ENCODE results near the gene SMCO2.

Gene SMCO2

DNA sequence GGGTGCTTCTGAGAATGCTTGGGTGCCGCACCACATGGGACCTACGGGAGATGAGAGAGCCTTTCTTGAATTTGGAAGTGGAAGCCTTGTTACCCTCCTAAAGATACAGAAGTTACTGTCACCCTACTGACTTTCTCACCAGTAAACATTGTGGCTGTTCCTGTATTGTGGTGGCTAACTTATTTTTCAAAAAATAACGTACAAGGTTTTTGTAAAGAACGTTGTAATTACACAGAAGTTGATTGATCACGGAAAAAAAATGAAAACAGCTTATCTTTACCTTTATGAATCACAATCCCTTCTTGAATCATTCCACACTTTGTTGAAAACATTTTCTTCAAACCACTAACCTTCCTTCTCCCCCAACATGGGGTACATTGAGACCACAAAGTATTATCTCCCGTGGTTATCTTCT, 55.5 kb downstream of the SMCO2 start:
- no peak for ATAC-seq

DNA sequence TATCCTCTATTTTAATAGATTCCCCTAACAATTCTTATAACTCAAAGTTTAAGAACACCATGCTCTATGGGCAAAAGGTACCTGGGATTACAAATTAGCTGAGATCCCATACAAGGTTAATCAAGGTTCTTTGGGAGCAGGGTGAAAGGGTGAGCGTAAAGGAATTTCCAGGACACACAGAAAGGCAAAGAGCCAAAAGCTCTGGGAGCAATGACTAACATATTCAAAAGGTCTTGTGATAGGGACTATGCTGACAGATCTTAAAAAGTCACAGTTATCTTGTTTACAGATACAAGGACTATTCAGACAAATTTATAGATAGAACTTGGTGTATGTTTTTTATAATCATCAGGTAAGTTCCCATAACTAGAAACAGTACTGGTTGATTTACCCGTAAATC, 58.0 kb downstream of the SMCO2 start:
- no peak for ATAC-seq

DNA sequence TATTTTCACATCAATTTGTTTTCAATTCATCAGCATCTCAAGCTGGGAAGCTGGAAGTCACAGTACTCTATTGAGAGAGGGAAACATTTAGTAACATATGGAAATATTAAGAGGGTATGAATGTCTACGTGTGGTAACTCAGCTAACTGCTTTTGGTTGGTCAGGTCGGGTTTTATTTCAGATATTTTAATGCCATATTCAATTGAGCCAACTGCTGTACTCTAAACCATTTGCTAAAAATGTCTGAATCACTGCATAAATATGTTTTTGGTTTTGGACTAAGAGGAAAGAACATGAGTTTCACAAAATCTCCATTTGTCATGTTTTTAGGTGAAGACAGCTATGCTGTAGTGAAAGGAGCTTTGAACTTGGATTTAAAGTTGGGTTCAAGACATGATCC, 58.6 kb downstream of the SMCO2 start:
- no peak for ATAC-seq

GRCh38 chr12:27505761-27506160, 59.2 kb downstream of the SMCO2 start:
- no peak for ATAC-seq

GRCh38 chr12:27506645-27507189, 60.2 kb downstream of the SMCO2 start:
- no peak for ATAC-seq

DNA sequence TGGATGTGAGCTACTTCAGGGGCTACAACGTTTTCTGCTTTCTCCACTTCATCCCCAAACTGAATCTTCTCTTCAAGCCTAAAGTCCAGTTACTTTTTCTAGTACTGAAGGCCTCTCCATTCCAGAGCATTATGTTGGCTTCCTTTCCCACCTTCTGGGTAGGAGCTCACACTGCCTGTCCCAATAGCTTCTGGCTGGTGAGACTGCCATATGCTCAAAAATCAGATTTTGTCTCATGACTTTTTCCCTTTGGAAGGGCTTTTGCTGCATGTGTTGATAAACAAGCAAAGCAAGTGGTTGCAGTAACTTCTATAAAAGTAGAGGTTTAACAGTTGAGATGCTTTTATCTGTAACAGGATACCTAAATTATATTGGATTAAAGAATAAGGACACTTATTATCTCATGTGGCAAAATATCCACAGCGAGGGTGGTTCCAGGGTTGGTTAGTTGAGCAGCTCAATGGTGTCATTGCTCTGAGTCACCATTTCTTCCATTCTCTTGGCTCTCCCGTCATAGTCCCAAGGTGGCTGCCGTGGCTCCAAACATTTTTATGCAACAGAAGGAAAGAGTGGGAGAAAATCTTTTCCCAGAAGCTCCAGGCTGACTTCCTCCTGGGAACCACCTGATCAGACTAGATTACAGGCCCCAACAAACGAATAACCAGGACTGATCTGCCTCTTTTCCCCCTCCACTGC, 62.3 kb downstream of the SMCO2 start:
- ATAC-seq = no peak

DNA sequence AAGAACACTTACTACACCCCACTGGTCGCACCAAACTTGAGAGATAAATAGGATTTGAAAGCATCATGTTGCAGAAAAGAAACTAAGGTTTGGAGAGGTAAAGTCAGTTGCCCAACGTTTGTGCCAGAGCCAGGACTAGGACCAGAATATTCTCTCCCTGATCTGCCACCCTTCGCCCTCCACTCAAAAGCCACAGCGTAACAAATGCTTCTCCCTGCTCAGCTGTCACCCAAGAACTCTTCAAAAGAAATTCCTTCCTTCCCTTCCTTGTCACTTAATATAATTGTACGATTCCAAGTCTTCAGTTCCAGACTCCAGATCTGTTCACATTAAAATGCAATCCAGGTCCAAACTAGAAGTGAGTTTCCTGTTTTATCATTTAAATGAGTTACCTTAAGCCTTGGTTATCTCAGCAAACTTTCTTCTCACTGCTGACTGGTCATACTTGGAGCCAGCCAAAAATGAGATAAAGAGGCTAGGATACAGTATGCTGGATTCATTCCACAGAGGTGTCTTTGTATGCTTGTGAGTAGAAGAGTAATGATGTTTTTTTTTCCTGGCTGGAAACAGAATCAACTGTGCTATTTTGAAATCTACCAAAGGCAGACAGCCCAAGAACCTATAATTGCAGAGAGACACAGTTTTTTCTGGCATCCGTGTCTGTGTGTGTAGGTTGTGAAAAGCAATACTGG, 64.6 kb downstream of the SMCO2 start:
- ATAC-seq = no peak

DNA sequence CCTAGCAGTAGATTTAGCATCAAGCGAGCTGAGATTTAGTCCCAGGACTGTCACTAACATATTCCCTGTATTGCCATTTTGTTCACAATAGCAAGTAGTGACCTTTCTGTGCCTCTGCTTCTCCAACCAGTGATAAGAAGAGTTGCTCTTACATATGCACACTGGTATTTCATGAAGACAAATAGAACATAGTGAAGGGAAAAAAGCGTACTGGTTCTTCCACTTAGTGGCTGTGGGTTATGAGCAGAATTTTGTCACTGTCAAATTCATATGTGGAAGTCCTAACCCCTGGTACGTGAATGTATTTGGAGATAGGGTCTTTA, 65.1 kb downstream of the SMCO2 start:
- no peak for ATAC-seq

GRCh38 chr12:27513155-27513824, 66.8 kb downstream of the SMCO2 start:
- ATAC-seq = no peak

DNA sequence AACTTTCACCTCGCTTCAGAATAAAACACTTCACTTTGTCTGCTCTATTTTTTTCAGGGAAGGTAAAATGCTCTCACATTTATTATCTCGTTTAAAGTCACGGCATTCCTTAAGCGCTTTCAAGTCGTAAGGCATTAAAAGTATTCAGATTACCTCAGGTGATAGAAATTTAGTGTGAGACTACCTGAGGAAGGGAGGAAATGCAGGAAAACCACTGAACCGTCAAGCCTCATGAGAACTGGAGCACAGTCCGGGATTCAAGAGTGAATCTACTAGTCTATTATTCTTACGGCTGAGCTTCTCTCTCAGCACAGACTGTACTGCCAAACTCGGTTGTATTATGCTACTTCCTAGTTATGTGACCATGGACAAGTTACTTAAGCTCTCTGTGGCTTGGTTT, 69.1 kb downstream of the SMCO2 start:
- no peak for ATAC-seq

DNA sequence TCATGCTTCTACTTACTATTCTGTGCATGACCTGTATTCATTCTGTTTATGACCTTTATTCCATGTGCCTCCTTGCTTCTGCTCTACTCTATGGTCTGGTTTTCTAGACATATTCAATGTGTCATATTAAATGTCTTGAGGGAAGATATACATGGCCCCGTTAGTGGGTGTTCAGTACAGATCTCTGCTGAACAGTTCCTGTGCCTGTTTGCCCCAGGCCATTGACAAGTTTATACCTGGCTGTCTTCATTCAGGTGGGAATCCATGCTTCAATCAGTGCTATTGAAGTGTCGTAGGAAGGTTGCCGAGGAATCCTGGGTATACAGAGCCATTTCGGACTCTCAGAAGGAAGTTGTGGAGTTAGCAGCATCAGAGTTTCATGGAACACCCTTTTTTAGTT, 70.1 kb downstream of the SMCO2 start:
- ATAC-seq = no peak

GRCh38 chr12:27517546-27517945, 71.0 kb downstream of the SMCO2 start:
- no peak for ATAC-seq

- no peak for ATAC-seq
These were observed 71.6 kb downstream of the SMCO2 start for GRCh38 chr12:27517961-27518665.

GRCh38 chr12:27521066-27521465, 74.5 kb downstream of the SMCO2 start:
- no peak for ATAC-seq

GRCh38 chr12:27521981-27522380, 75.4 kb downstream of the SMCO2 start:
- no peak for ATAC-seq

GRCh38 chr12:27523305-27523641, 76.7 kb downstream of the SMCO2 start:
- ATAC-seq = no peak

- peak; percentile 96 to 98 for ATAC-seq
These were observed 77.3 kb downstream of the SMCO2 start, which contains the start of gene PPFIBP1 for GRCh38 chr12:27523642-27524493. PPFIBP1 (plus strand) TSS chr12:27524206; CDS start chr12:27633397, 109,191 bp downstream.

DNA sequence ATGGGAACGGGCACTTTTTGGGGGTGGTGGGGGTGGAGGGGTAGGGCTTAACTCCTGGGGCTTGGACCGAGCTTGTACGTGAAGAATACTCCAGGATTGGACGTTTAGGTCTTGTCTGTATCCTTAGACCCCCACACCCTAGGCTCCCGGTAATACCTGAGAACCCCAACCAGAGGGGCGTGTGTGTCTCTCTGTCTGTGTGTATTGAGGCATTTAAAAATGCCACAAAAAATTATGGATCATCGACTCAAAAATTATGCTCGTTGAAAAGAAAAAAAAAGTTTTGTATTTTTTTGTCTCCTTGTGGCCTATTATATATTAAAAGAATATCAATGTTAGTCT, 77.9 kb downstream of the SMCO2 start:
- ATAC-seq = no peak

DNA sequence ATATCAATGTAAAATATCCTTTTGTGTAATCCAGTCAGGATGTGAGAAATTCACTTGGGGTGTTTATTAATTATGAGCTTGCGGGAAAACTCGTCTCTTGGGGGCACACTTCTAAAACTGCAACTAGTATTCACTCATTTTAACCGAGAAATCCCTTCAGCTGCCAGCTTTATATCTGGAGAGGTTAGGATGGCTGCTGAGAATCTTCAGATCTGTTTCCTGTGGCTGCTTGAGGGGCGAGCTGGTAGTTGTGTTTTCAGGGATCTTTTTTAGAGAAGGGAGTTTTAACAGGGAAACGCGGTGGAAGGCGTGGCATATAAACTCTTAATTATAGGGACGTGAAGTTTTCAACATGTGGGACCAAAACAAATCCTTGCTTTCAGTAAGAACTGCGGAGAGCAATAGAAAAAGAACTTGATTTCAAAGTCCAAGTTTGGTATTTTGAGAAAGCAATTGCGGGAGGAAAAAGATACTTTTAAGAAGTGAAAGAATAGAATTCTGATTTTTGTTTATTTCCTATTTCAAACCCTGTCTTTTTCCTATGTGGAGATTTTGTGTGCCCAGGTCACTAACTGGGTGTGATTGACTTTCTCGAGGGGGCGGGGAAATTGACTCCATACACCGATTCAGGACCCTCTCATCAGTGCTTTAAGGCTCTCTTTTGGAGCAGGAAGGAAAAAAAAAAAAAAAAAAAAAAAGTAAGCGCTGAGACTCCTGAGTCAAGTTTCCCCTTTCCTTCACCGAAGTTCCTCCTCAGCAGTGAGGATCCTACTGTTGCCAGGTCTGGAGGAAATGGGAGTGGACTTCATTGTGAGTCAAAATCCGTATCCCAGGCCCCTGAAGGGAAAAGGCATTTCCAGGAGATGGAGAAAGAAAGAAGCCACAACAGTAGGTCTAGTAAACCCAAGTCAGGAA, 78.6 kb downstream of the SMCO2 start:
- ATAC-seq = no peak

GRCh38 chr12:27527512-27527911, 81.0 kb downstream of the SMCO2 start:
- ATAC-seq = no peak

DNA sequence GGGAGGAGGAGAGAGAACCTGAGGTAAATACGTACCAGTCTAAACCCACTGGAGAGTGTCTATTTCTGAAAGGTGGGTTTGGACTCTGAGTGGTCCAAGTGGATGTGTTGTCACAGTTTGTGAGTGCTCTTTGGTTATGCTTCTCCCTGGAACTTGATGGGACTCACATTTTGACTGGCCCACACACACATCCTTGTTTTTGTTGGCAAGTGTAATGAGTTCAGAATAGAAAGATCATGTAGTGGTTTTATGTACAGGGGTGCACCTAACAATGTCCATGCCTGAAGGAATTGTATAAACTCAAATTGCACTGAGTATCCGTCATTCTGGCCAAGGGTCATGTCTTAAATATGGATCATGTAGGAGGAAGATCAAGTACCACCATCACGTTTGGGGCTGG, 82.3 kb downstream of the SMCO2 start:
- ATAC-seq = no peak
